Calu3 (cell line): ENCODE results near the gene TMCC1. TPM values are rescaled to one million over a fixed set of nuclear protein-coding genes. Genes with fewer than 3 reads are reported as not detected.

ENCODE experiments used
- BruUV-seq: library from RNA; stranded (reverse); fragments of 400-500 nt; replicated peaks from 2 replicates; lab custom pipeline; 2021; lab: Mats Ljungman, UMichigan
- CTCF ChIA-PET: fragments of 300-600 bp; sonication (Branson Sonifier 250); formaldehyde crosslinking; loops from one replicate; lab custom pipeline; 2022; ENCODE audit warnings: antibody characterized with exemption; lab: Charles Lee
- DNase-seq: peaks from one replicate; pipeline ENCODE4 v3.0.0; 2022
- H3K27ac Mint-ChIP-seq: one replicate; pipeline ENCODE4 v1.8.0; 2022; ENCODE audit warnings: mixed read lengths; ENCODE audit not compliant: unreplicated experiment
- H3K27me3 Mint-ChIP-seq: one replicate; pipeline ENCODE4 v1.8.0; 2022; ENCODE audit warnings: mixed read lengths; ENCODE audit not compliant: unreplicated experiment
- H3K36me3 Mint-ChIP-seq: one replicate; pipeline ENCODE4 v1.8.0; 2022; ENCODE audit warnings: mild to moderate bottlenecking, moderate library complexity, mixed read lengths; ENCODE audit not compliant: insufficient read depth, unreplicated experiment
- H3K4me1 Mint-ChIP-seq: one replicate; pipeline ENCODE4 v1.8.0; 2022; ENCODE audit warnings: mild to moderate bottlenecking, low read depth, mixed read lengths; ENCODE audit not compliant: unreplicated experiment
- H3K4me3 Mint-ChIP-seq: one replicate; pipeline ENCODE4 v1.8.0; 2022; ENCODE audit warnings: mild to moderate bottlenecking, low read depth, moderate library complexity, mixed read lengths; ENCODE audit not compliant: unreplicated experiment
- H3K9me3 Mint-ChIP-seq: one replicate; pipeline ENCODE4 v1.8.0; 2022; ENCODE audit warnings: low read depth, mixed read lengths; ENCODE audit not compliant: unreplicated experiment
- intact Hi-C: fragments of 100-400 bp; cut with micrococcal nuclease; formaldehyde crosslinking; loops from one replicate; pipeline ENCODE4 v1.10.0; 2022; ENCODE audit not compliant: unreplicated experiment
- total RNA-seq: library from RNA; stranded (reverse); gene quantifications from 2 replicates; pipeline ENCODE4 v1.2.3, GENCODE V29; 2022
- TF ChIP-seq, protein P1 (sequence below): fragments of 200-600 bp; IDR thresholded peaks from one replicate; pipeline ENCODE4 v1.8.0; 2022; ENCODE audit warnings: antibody characterized with exemption; ENCODE audit not compliant: unreplicated experiment

The TMCC1 gene
- total RNA-seq, 1 experiment from 2014 or later = 57.2 TPM

DNA sequence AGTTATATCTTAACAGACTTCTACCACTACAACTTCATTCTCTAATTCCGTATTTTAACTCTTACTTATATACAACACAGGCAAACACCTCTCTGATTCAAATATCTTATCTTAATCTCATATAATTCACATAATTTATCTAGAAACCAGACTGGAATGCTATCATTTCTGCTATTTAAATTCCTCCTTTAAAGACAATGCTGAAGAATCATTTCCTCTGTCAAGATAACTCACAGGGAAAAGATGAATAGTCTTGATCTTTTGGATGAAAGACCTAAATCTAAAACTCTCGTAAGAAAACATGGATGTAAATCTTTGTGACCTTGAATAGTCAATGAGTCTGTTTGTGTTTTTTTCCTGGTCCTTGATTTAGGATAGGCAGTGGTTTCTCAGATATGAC lies 151.7 kb downstream of the TMCC1 start:
- Mint-ChIP-seq H3K4me3 (no peak overlapping the region), H3K36me3 (no peaks in the 10 kb centered on the region), H3K27ac (no peak overlapping the region), H3K9me3 (no peaks in the 10 kb centered on the region), H3K27me3 (no peaks in the 10 kb centered on the region), H3K4me1 (peaks cover 12% of the 10 kb centered on the region)
- CTCF ChIA-PET = interaction anchor here (0.5 to 0.6 kb wide), 2 partner anchors 22 to 657 kb away, joined by 3 to 5 read pairs; no protein-coding TSS in a partner anchor
- intact Hi-C loops = no loop called here
- DNase-seq = no peak
- TF ChIP-seq, protein P1, sequence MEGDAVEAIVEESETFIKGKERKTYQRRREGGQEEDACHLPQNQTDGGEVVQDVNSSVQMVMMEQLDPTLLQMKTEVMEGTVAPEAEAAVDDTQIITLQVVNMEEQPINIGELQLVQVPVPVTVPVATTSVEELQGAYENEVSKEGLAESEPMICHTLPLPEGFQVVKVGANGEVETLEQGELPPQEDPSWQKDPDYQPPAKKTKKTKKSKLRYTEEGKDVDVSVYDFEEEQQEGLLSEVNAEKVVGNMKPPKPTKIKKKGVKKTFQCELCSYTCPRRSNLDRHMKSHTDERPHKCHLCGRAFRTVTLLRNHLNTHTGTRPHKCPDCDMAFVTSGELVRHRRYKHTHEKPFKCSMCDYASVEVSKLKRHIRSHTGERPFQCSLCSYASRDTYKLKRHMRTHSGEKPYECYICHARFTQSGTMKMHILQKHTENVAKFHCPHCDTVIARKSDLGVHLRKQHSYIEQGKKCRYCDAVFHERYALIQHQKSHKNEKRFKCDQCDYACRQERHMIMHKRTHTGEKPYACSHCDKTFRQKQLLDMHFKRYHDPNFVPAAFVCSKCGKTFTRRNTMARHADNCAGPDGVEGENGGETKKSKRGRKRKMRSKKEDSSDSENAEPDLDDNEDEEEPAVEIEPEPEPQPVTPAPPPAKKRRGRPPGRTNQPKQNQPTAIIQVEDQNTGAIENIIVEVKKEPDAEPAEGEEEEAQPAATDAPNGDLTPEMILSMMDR = no peak
- BruUV-seq = no TSS peak

DNA sequence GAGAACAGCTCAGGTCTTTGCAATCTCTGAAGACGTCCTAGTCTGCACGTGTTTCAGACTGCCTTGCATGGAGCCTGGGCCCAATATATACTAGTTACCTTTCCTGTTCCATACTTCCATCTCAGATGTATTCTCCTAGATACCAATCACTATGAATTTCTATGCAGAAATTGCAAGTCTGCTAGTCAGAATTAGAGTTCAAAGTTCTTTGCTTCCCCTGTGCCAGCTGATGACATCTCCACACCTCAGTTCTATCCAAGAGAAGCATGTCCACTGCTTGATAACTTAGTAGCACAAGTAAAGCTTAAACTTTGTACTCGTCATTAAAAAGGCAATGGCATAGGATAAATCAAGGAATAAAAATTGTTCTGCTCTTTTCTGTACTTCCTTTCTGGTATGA lies 153.4 kb downstream of the TMCC1 start:
- Mint-ChIP-seq H3K4me3 (no peak overlapping the region), H3K36me3 (no peaks in the 10 kb centered on the region), H3K27me3 (no peaks in the 10 kb centered on the region), H3K9me3 (no peaks in the 10 kb centered on the region), H3K4me1 (peaks cover 12% of the 10 kb centered on the region), H3K27ac (no peak overlapping the region)
- intact Hi-C loops = no loop called here
- TF ChIP-seq, protein P1 = no peak
- CTCF ChIA-PET = interaction anchor here (0.5 to 1.0 kb wide), 3 partner anchors 22 to 940 kb away, joined by 3 to 4 read pairs (median 3); no protein-coding TSS in a partner anchor
- BruUV-seq = no TSS peak
- no peak for DNase-seq

DNA sequence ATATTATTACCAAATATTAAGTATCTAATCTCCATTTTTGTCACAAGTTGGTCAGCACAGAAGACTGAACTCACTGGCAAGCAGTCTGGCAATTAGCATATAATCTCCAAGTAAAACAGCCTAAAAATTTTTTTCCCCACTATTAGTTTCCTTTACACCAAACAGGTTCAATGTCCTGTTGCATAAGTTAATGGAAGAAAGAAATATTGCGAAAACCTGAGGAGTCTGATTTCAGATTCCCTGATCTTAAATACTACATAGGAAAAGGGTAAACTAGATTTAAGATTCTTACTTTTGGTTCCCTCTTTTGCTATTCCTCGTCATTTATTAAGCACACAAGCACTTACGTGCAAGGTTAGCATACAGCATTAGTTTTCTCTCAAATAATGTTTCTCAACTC lies 153.9 kb downstream of the TMCC1 start:
- Mint-ChIP-seq H3K9me3 (no peaks in the 10 kb centered on the region), H3K4me1 (peaks cover 12% of the 10 kb centered on the region), H3K4me3 (no peak overlapping the region), H3K36me3 (no peaks in the 10 kb centered on the region), H3K27ac (no peak overlapping the region), H3K27me3 (no peaks in the 10 kb centered on the region)
- CTCF ChIA-PET = interaction anchor here (0.5 to 1.0 kb wide), 3 partner anchors 23 to 940 kb away, joined by 3 to 4 read pairs (median 3); no protein-coding TSS in a partner anchor
- no TSS peak for BruUV-seq
- DNase-seq = no peak
- intact Hi-C loops = no loop called here
- TF ChIP-seq, protein P1 = no peak

DNA sequence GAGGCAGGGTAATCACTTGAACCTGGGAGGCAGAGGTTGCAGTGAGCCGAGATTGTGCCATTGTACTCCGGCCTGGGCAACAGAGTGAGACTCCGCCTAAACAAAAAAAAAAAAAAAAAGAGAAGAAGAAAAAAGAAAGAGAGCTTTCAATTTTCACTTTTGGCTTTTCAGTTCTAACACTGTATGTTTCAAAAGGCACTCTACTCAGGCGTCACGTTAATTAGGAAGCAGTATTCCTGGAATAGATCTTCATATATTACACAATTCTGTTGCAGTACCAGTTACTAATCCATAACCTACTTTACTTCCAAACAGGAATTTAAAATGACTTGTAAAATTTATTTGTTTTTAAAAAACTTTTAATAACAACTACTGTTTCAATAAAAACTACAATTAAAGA lies 155.3 kb downstream of the TMCC1 start:
- H3K27me3 Mint-ChIP-seq = no peaks in the 10 kb centered on the region
- no peak overlapping the region for H3K4me3 Mint-ChIP-seq
- no peak for DNase-seq
- peaks cover 17% of the 10 kb centered on the region for H3K4me1 Mint-ChIP-seq
- H3K36me3 Mint-ChIP-seq = no peaks in the 10 kb centered on the region
- no TSS peak for BruUV-seq
- intact Hi-C loops = no loop called here
- no peaks in the 10 kb centered on the region for H3K9me3 Mint-ChIP-seq
- CTCF ChIA-PET = no interaction called here
- no peak overlapping the region for H3K27ac Mint-ChIP-seq
- TF ChIP-seq, protein P1 = no peak
